Neutrophil (primary cell): Measurements from ENCODE around the gene LRCH1.

Source experiments
- H3K27ac ChIP-seq: fragments of 200-600 bp; sonication (generic); 2 replicates; pipeline ENCODE4 v1.5.1; 2016; ENCODE audit warnings: mild to moderate bottlenecking, moderate library complexity
- H3K27me3 ChIP-seq: fragments of 200-600 bp; sonication (generic); 2 replicates; pipeline ENCODE4 v1.6.0; 2016; ENCODE audit warnings: mild to moderate bottlenecking
- H3K36me3 ChIP-seq: fragments of 200-600 bp; sonication (generic); 2 replicates; pipeline ENCODE4 v1.5.1; 2017
- H3K4me1 ChIP-seq, 2 experiments: fragments of 200-600 bp in 1 of 2; sonication (generic) in 1 of 2; 1 replicate in 1 of 2; 2 replicates in 1 of 2; pipeline versions ENCODE4 v1.5.1 to v1.6.1; 2013 to 2016; ENCODE audit warnings: low read depth in 1 of 2, low read length in 1 of 2, mild to moderate bottlenecking in 1 of 2, moderate library complexity in 1 of 2; ENCODE audit not compliant: control insufficient read depth in 1 of 2, insufficient read depth in 1 of 2
- H3K4me3 ChIP-seq, 2 experiments: fragments of 200-600 bp in 1 of 2; sonication (generic) in 1 of 2; 1 replicate in 1 of 2; 2 replicates in 1 of 2; pipeline ENCODE4 v1.5.1; 2013 to 2016; ENCODE audit warnings: low read depth in 1 of 2, low read length in 1 of 2, mild to moderate bottlenecking in 1 of 2, moderate library complexity in 1 of 2
- H3K9me3 ChIP-seq: fragments of 200-600 bp; sonication (generic); 2 replicates; pipeline ENCODE4 v1.5.1; 2016
- CTCF ChIP-seq: fragments of 200-600 bp; sonication (generic); IDR thresholded peaks from 2 replicates; pipeline ENCODE4 v1.5.1; 2016; ENCODE audit warnings: antibody characterized with exemption

LRCH1 gene

DNA sequence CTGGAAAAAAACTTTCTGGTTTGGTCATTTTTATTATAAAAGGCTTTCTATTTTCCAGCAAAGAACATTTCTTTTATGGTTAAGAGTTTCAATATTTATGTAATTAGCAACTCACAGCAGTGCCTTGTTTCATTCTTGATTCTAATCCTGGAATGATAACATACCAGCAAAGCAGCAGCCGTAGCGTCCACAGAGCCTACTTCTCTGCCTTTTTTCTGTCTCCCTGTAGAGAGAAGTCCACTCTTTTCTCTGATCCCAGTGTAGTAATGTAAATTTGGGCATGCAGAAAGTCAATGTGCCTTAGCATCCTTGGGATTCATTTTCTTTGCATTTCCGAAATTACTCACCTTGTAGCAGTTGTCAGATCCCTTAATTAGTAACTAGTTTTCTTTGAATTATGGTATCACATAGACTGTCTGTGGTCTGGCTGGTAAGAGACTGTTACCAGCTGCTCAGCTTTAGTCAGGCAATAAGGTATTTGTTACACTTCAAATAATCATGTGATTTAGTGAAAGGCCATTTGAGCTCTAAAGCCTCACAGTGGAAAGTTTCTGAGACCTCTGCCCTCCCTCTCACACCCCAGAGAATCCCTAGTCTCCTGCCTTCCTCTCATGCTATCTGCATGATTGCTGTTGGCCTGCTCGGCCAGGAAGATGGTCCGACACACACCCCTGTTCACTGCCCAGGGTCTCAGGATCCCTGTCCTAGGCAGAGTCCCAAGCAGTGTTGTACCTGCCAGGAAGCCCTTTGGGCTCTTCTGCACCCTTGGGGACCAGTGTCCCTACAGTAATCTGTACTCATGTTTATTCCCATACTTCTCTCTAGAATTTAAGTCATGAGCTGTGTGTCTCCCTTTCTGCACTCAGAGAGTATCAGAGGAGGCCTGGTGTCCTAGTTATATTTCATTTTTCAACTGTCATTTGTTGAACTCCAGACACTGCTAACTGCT is 86.3 kb downstream of the LRCH1 start:
- no peak overlapping the region for H3K27ac ChIP-seq
- no peaks in the 10 kb centered on the region for H3K36me3 ChIP-seq
- TF ChIP-seq CTCF: no peak

GRCh38 chr13:46640843-46641242 is 87.9 kb downstream of the LRCH1 start:
- H3K27me3 ChIP-seq: no peaks in the 10 kb centered on the region
- no peak for TF ChIP-seq CTCF
- no peaks in the 10 kb centered on the region for H3K36me3 ChIP-seq
- no peak overlapping the region for H3K4me3 ChIP-seq
- no peaks in the 10 kb centered on the region for H3K9me3 ChIP-seq
- peaks cover 0 to 8% of the 10 kb centered on the region in 2 experiments for H3K4me1 ChIP-seq
- no peak overlapping the region for H3K27ac ChIP-seq

More for the DNA sequence above, 86.3 kb downstream of the LRCH1 start:
- H3K27me3 ChIP-seq: no peaks in the 10 kb centered on the region
- H3K4me3 ChIP-seq: no peak overlapping the region
- peaks cover 0 to 8% of the 10 kb centered on the region in 2 experiments for H3K4me1 ChIP-seq
- no peaks in the 10 kb centered on the region for H3K9me3 ChIP-seq

- H3K9me3 ChIP-seq: no peaks in the 10 kb centered on the region
- peak overlapping the region in 1 of 2 experiments; percentile 27 for H3K4me3 ChIP-seq
- H3K4me1 ChIP-seq: peaks cover 0 to 8% of the 10 kb centered on the region in 2 experiments
- H3K27ac ChIP-seq: no peak overlapping the region
- no peak for TF ChIP-seq CTCF
- no peaks in the 10 kb centered on the region for H3K36me3 ChIP-seq
- H3K27me3 ChIP-seq: no peaks in the 10 kb centered on the region
Measured at GRCh38 chr13:46641274-46642081, 88.5 kb downstream of the LRCH1 start.

- Histone ChIP-seq H3K27ac (no peak overlapping the region), H3K4me3 (no peak overlapping the region), H3K27me3 (no peaks in the 10 kb centered on the region), H3K4me1 (peaks cover 0 to 8% of the 10 kb centered on the region in 2 experiments), H3K9me3 (no peaks in the 10 kb centered on the region), H3K36me3 (no peaks in the 10 kb centered on the region)
- TF ChIP-seq CTCF: no peak
Measured at GRCh38 chr13:46642254-46642653, 89.3 kb downstream of the LRCH1 start.

GRCh38 chr13:46643165-46643777 is 90.3 kb downstream of the LRCH1 start:
- Histone ChIP-seq H3K36me3 (no peaks in the 10 kb centered on the region), H3K4me1 (peaks cover 0 to 8% of the 10 kb centered on the region in 2 experiments), H3K4me3 (no peak overlapping the region), H3K27me3 (no peaks in the 10 kb centered on the region), H3K9me3 (no peaks in the 10 kb centered on the region), H3K27ac (no peak overlapping the region)
- TF ChIP-seq CTCF: no peak
